IPS-11a (cell line): ENCODE measurements around the gene RFC5.
"Not testable (repeated sequence)": the region's sequence is repeated elsewhere in the genome, so short reads cannot be mapped to it uniquely, and the experiment has no call there.

Source experiments
- H3K4me3 ChIP-seq: one replicate; pipeline ENCODE4 v1.5.1; 2013; ENCODE audit warnings: low read depth, low read length, control low read depth

RFC5 gene

DNA sequence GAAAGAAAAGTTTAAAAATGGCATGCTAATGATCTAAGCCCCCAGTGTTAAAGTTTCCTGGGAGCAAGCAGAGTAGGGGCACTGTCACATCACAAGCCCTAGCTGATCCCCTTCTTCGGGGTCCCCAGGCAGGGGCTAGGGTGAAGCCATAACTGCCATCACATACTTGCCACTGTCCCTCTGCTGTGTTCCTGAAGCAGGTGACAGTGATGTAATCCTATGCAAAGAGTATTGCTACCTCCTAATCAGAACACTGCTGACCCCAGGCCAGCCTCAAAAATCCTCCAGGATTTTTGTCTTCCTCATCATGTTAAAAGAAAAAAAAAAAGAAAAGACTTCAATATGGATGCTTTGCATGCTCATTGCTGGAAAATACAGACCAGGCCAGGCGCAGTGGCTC lies 1.2 kb upstream of the RFC5 start:
- H3K4me3 ChIP-seq: no peak overlapping the region

DNA sequence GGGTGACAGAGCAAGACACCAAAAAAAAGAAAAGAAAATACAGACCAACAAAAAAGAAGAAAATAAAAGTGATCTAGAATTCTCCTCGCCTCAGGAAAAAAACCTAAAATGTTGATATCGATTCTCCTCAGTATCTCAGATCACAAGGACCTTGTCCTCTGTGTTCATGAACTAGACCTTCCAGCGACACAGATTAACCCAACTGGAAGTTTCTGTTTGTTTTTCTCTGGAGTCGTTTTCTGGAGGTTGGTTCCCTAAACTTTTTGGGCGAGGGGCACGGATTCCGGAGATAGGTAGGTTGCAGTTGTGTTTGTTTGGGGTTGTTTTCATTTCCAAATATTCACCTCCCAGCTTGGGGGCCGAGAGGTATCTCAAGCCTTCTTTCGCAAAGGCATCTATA lies 559 bp upstream of the RFC5 start:
- H3K4me3 ChIP-seq: no peak overlapping the region

DNA sequence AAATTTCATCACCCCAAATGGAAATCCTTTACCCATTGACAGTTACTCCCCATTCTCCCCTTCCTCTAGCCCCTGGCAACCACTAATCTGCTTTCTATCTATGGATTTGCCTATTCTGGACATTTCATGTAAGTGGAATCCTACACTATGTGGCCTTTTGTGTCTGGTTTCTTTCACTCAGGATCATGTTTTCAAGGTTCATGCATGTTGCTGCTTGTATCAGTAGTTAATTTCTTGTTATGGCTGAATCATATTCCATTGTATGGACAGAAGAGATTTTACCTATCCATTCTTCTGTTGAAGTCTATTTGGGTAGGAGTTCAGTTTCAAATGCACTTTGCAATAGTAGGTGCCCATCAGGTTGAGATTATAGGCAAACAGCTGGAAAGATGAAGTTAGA lies 1.4 kb downstream of the RFC5 start:
- H3K4me3 ChIP-seq: no peak overlapping the region

- no peak overlapping the region for H3K4me3 ChIP-seq
These were observed 3.5 kb downstream of the RFC5 start for GRCh38 chr12:118020036-118020435.

DNA sequence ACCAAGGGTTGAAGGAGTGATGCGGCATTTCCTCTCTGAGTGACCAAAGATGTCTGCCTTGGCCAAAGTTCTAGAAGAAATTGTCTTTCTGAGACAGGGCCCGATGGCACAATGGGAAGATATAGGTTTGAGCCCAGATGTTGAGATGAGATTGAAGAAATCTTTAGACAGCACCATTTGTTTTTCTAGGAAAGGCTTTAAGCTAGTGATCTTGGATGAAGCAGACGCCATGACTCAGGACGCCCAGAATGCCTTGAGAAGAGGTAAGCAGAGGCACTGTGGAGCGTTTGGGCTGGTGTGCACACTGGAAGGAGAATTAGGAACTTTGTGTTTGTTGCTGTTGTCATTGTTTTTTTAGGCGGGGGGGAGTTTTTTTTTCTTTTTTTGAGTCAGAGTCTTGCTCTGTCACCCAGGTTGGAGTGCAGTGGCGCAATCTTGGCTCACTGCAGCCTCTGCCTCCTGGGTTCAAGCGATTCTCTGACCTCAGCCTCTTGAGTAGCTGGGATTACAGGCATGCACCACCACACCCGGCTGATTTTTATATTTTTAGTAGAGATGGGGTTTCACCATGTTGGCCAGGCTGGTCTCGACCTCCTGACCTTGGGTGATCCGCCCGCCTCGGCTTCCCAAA lies 5.7 kb downstream of the RFC5 start:
- not testable (repeated sequence) for H3K4me3 ChIP-seq

GRCh38 chr12:118022728-118023109 lies 6.2 kb downstream of the RFC5 start:
- H3K4me3 ChIP-seq: no peak overlapping the region

DNA sequence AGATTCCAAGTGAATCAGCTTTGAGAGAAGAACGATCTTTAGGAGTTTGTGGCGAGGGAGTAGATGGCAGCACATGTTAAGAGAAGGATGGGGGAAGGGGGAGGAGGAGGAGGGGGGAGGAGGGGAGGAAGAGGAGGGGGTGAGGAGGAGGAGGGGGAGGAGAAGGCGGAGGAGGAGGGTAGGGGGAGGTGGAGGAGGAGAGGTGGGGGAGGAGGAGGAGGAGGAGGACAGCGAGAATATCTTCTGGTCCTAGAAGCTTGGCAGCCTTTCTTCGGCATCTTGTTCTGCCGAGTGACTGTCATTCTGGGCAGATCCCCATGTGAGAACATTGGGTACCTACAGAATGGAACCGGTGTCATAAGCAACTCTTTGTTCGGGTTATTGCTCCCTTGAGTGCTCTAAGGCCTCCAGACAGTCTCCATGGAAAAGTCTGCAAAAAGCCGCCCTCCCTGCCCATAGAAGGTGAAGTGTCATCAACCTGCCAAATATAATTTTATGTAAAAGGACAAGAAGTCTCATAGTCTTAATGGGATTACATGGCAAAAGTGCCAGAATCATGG lies 6.9 kb downstream of the RFC5 start:
- no peak overlapping the region for H3K4me3 ChIP-seq

DNA sequence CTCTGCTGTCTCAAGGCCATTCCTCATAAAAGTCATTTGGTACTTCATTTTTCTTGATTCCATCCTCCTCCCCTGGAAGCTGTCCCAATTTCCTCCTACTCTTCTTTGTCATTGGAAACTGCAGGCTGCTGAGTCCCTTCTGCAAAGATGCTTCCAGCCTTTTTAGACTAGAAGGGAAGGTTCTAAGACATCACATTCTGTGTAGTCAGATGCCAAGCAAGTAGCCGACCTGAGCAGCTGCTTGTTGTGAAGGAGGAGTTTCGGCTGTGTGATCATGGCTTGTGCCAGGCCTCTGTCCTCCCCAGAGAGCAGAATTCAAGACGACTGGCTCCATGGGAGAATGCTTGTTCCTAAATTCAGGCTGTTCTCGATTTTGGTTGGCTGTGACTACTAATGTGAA lies 8.7 kb downstream of the RFC5 start:
- no peak overlapping the region for H3K4me3 ChIP-seq

GRCh38 chr12:118029166-118029565 lies 12.7 kb downstream of the RFC5 start:
- no peak overlapping the region for H3K4me3 ChIP-seq

- H3K4me3 ChIP-seq: no peak overlapping the region
These were observed 15.7 kb downstream of the RFC5 start for GRCh38 chr12:118032188-118032587.

GRCh38 chr12:118033323-118033722 lies 16.8 kb downstream of the RFC5 start:
- H3K4me3 ChIP-seq: no peak overlapping the region

DNA sequence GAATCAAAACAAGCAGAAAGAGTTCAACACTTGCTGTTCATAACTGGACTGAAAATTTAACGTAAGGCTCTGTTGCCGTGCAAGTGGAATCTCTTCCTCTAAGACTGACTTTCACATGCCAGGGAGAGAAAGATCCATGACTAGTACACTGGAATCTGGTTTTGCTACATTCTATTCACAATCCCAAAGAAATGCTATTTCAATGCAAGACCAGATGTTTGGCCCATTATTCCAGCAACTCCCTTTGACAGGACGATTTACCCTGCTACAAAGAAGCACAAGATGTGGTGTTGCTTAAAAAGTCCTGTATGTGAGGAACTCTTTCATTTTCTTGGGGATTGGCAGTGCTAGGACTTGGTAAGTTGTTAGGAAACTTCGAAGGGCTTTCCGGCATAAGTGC lies 17.4 kb downstream of the RFC5 start:
- H3K4me3 ChIP-seq: no peak overlapping the region

- no peak overlapping the region for H3K4me3 ChIP-seq
These were observed 18.1 kb downstream of the RFC5 start for GRCh38 chr12:118034429-118035189.

GRCh38 chr12:118035190-118036041 lies 18.9 kb downstream of the RFC5 start:
- H3K4me3 ChIP-seq: no peak overlapping the region

DNA sequence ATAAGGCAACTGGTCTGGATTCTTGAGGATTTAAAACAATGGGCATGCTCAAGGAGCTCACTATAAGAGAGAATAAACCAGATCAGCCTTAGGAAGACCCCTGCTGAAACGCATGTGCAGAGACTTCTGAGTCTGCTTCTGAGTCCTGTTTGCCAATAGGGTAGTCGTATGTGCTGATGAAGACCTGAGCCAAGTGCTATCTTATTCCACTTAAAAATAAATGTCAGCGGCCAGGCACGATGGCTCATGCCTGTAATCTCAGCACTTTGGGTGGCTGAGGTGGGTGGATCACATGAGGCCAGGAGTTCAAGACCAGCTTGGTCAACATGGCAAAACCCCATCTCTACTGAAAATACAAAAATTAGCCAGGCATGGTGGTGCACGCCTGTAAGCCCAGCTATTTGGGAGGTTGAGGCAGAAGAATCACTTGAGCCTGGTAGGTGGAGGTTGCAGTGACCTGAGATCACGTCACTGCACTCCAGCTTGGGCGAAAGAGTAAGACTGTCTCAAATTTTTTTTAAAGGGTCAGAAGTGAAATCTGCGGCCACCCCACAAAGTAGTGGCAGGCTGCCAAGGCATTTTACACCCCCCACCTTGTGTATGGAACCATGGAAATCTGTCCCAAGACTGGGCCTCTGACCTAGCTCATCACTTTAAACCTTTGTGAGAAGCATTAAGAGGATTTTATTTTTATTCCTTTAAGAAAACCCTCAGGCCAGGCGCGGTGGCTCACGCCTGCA lies 20.3 kb downstream of the RFC5 start:
- H3K4me3 ChIP-seq: no peak overlapping the region

GRCh38 chr12:118038137-118038536 lies 21.6 kb downstream of the RFC5 start:
- H3K4me3 ChIP-seq: no peak overlapping the region

- H3K4me3 ChIP-seq: no peak overlapping the region
These were observed 25.6 kb downstream of the RFC5 start for GRCh38 chr12:118042091-118042490.

DNA sequence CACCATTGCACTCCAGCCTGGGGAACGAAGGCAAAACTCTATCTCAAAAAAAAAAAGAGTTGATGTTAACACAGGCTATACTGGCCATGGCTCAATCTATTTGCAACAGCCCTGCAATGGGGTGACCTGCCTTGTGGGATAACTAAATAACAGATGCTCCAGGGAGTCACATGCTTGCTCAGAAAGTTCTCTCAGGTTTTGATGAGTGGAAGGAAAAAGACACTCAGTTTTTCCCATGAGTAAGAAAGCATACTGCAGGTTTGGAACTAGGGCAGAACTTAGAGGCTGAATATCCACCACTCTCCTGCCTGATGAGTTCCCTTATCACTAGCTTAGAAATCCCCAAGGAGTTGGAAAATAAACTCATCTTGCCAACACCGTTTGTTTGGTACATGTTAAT lies 27.6 kb downstream of the RFC5 start:
- no peak overlapping the region for H3K4me3 ChIP-seq

- H3K4me3 ChIP-seq: no peak overlapping the region
These were observed 28.1 kb downstream of the RFC5 start for GRCh38 chr12:118044577-118044976.

GRCh38 chr12:118046430-118046829 lies 29.9 kb downstream of the RFC5 start:
- H3K4me3 ChIP-seq: no peak overlapping the region
